GM19395 (cell line): ENCODE measurements around the gene ZNF569.
"Not testable (repeated sequence)": the region's sequence is repeated elsewhere in the genome, so short reads cannot be mapped to it uniquely, and the experiment has no call there.

Source experiments
- ATAC-seq: cut with Tn5 transposase; IDR thresholded peaks from one replicate; pipeline ENCODE4 v1.9.1; 2021; ENCODE audit warnings: mild to moderate bottlenecking, moderate library complexity; ENCODE audit not compliant: unreplicated experiment

ZNF569 gene

DNA sequence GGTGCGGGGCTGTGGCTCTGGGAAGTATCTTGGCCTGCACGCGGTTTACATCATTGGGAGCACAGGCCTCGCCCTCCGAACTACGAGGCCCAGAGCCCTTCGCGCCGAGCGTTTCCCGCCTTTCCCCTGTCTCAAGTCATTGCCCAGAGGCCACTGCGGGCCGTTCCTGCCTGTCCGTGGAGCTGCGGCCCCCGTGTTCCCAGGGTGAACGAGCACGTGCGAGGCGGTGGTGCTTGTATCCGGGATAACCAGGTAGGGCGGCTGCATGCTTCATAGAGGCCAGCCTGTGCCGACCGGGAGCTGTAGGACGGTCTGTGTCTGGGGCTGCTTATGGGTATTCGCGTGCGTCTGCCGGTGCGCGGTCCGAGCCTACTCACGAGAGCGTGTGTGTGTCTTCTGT is 63.8 kb downstream of the ZNF569 start:
- ATAC-seq: no peak

DNA sequence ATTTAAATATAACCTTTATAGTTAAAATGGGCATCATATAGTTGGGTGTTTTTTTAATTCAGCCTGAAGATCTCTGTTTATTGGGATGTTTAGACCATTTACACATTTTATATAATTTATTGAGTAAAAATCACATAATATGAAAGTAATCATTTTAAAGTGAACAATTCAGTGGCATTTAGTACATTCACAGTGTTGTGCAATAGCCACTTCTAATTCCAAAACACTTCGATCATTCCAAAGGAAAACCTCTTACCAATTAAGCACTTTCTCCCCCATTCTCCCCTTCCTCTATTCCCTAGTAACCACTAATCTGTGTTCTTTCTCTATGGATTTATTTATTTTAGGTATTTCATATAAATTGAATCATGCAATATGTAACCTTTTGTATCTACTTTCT is 66.2 kb downstream of the ZNF569 start:
- no peak for ATAC-seq

DNA sequence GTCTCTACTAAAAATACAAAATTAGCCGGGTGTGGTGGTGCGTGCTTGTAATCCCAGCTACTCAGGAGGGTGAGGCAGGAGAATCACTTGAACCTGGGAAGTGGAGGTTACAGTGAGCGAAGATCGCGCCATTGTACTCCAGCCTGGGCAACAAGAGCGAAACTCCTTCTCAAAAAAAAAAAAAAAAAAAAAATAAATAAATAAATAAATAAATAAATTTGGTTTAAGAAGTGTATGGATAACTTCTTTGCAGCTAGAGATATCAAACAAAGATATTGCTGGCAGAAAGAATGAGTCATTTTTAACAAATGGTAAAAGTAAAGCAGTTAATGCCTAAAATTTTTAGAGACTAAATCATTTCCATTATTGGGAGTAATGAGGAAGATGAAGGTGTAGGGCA is 75.8 kb downstream of the ZNF569 start:
- not testable (repeated sequence) for ATAC-seq

DNA sequence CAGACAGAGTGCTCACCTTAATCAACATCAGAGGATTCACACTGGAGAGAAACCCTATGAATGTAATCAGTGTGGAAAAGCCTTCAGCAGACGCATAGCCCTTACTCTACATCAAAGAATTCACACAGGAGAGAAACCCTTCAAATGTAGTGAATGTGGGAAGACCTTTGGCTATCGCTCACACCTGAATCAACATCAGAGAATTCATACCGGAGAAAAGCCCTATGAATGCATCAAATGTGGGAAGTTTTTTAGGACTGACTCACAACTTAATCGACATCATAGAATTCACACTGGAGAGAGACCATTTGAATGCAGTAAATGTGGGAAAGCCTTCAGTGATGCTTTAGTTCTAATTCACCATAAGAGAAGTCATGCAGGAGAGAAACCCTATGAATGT is 78.0 kb downstream of the ZNF569 start:
- no peak for ATAC-seq

DNA sequence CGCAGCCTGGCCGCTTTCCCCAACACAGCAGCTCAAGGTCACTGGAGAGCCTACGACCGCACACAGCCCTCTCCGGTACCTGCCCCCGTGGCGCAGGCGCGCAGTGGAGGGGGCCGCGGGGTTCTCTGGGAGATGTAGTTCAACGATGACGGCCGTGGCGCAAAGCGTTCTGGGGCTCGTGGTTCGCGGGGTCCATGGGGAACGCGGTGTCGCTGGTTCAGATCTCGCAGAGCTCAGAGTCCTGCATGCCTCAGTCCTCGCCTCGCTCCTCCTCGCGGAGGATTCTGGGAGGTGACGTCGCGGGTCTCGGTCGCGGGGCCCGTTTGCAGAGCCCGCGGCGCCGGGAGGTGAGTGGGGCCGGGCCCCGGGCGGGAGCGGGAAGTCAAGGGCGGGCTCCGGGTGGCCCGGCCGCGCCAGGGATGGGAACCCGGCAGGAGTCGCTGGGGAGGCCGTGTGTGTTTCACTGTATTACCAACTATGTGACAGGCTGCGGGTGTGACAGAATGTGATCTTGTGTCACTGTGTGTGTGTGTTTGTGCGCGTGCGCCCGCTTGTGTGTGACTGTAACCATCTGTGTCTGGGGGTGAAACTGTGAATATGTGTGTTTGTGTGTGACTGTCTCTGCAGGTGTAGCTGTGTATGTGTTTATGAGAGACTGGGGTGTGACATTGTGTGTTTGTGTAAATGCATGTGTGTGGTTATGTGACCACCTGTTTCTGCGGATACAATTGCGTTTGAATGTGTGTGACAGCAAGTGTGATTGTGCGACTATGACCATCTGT is 96.2 kb downstream of the ZNF569 start, which contains the start of gene ZNF527:
TSS of gene ZNF527 (plus strand) at position 220 of the 782 bp plus-strand sequence. CDS start 3,100 bp downstream, outside the sequence.
- peak; percentile 97 for ATAC-seq

DNA sequence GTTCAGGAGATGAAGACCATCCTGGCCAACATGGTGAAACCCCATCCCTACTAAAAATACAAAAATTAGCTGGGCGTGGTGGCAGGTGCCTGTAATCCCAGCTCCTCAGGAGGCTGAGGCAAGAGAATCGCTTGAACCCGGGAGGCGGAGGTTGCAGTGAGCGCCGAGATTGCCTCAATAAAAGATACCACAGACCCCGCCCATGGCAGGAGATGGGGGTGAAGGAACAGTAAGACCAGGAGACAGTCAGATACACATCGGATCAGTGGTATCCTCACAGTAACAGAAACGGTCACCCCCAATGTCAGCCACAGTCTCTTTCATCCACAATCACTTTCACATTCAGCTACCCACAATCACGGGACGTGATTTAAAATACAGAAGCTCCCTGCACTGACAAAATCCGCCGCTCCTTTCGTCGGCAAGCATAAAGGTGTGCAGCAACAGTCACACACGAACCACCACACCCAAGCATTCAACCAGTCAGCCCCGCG is 96.8 kb downstream of the ZNF569 start:
- ATAC-seq: peak; percentile 41

DNA sequence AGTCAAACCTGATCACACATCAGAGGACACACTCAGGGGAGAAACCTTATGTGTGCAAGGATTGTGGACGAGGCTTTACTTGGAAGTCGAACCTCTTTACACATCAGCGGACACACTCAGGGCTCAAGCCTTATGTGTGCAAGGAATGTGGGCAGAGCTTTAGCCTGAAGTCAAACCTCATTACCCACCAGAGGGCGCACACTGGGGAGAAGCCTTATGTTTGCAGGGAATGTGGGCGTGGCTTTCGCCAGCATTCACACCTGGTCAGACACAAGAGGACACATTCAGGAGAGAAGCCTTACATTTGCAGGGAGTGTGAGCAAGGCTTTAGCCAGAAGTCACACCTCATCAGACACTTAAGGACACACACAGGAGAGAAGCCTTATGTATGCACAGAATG is 104.5 kb downstream of the ZNF569 start:
- no peak for ATAC-seq

DNA sequence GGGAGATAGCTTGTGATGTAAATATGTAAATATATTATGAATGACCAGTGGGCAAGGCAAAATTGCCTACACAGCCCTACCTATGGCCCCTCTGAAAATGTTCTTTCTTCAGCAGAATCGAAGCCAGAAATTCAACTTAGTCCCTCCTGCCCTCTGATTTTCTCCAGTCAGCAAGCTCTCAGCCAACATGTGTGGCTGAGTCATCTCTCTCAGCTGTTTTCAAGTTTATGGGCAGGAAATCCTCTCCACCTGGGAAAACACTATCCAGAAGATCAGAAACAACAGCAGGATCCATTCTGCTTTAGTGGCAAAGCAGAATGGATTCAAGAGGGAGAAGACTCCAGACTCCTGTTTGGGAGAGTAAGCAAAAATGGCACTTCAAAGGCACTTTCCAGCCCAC is 105.2 kb downstream of the ZNF569 start:
- no peak for ATAC-seq
